HUES48 (cell line): ENCODE measurements around the gene SIRPD.

Experiments used
- H3K27ac ChIP-seq: one replicate; pipeline ENCODE4 v1.7.0; 2013; ENCODE audit warnings: low read depth, low read length, inconsistent platforms
- H3K27me3 ChIP-seq: 2 replicates; pipeline ENCODE4 v1.6.1; 2013; ENCODE audit warnings: mild to moderate bottlenecking, low read length; ENCODE audit not compliant: control insufficient read depth, insufficient read depth
- H3K36me3 ChIP-seq: 2 replicates; pipeline ENCODE4 v1.6.1; 2013; ENCODE audit warnings: low read length; ENCODE audit not compliant: control insufficient read depth, insufficient read depth
- H3K4me1 ChIP-seq: 2 replicates; pipeline ENCODE4 v1.6.1; 2013; ENCODE audit warnings: mild to moderate bottlenecking, low read length; ENCODE audit not compliant: control insufficient read depth, insufficient read depth
- H3K4me3 ChIP-seq: 2 replicates; pipeline ENCODE4 v1.5.1; 2013; ENCODE audit warnings: mild to moderate bottlenecking, low read depth, low read length
- H3K9ac ChIP-seq: 2 replicates; pipeline ENCODE4 v1.6.1; 2013; ENCODE audit warnings: mild to moderate bottlenecking, low read depth, low read length, moderate library complexity
- H3K9me3 ChIP-seq: 2 replicates; pipeline ENCODE4 v1.6.1; 2013; ENCODE audit warnings: low read length; ENCODE audit not compliant: control insufficient read depth, insufficient read depth

The SIRPD gene

DNA sequence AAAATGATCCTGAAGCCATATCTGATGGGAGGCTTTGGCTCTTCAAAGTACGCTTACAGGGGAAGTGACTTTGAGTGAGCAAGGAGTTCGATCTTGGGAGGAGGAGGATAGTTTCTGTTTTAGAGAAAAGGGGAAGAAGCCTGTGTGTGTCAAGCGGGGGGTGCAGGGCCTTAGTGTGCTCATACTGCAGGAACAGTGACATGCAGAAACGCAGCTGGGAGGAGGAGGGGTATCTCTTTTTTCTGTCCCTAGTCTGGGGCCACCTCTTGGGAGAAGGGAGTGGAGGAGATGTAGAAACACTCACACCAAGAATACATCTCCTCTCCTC, 19.8 kb downstream of the SIRPD start:
- H3K27ac ChIP-seq: no peak overlapping the region
- H3K36me3 ChIP-seq: no peaks in the 10 kb centered on the region
- no peaks in the 10 kb centered on the region for H3K27me3 ChIP-seq
- H3K4me1 ChIP-seq: 0 out of 2 replicates have a peak, but pooled peaks cover 3% of the 10 kb centered on the region
- H3K9me3 ChIP-seq: no peaks in the 10 kb centered on the region
- no peak overlapping the region for H3K4me3 ChIP-seq
- H3K9ac ChIP-seq: no peak overlapping the region

DNA sequence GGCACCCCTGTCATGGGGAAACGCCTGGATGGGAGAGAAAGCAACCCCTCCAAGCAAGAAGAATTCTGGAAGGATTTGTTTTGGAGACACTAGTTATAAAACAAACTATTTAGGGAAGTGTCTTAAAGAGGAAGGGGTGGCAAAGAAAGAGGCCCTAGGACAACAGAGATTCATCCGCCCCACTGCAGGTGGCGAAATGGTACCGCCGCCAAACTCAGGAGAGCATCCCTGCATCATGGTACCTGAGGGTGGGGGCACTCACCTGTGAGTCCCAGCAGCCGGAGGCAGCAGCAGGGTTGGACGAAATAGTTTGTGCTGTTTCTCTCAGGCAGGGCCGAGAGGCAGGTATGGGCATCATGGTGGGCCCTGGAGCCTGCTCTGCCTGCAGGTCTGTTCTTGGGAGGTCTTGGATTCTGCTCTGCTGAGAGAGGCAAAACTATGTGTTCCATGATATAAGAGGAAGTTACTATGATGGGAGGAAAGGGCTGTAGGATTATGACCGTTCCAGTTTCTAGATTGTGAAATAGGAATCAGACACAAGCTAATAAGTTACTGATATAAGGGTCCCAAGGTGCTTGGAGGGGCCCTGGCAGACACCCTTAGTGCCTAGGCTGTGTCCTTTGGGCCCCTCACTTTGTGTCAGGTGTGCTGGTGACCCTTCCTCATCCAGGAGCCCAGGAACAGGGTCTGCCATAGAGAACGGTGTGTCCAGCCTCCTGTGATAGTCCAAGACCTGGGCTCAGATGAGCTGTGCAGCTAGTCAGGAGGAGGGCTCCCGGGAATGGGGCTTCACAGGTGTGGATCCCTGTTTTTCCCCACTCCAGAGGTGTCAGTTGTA, 20.4 kb downstream of the SIRPD start:
- H3K4me1 ChIP-seq: 0 out of 2 replicates have a peak, but pooled peaks cover 3% of the 10 kb centered on the region
- H3K9ac ChIP-seq: no peak overlapping the region
- H3K9me3 ChIP-seq: no peaks in the 10 kb centered on the region
- H3K27me3 ChIP-seq: no peaks in the 10 kb centered on the region
- H3K36me3 ChIP-seq: no peaks in the 10 kb centered on the region
- no peak overlapping the region for H3K4me3 ChIP-seq
- H3K27ac ChIP-seq: no peak overlapping the region

GRCh38 chr20:1535420-1536175, 21.9 kb downstream of the SIRPD start:
- Histone ChIP-seq H3K27ac (no peak overlapping the region), H3K9me3 (no peaks in the 10 kb centered on the region), H3K4me3 (no peak overlapping the region), H3K27me3 (no peaks in the 10 kb centered on the region), H3K9ac (no peak overlapping the region), H3K36me3 (no peaks in the 10 kb centered on the region), H3K4me1 (0 out of 2 replicates have a peak, but pooled peaks cover 3% of the 10 kb centered on the region)

GRCh38 chr20:1534526-1534925, 23.0 kb downstream of the SIRPD start:
- Histone ChIP-seq H3K27me3 (no peaks in the 10 kb centered on the region), H3K27ac (no peak overlapping the region), H3K9me3 (no peaks in the 10 kb centered on the region), H3K4me3 (no peak overlapping the region), H3K36me3 (no peaks in the 10 kb centered on the region), H3K9ac (no peak overlapping the region), H3K4me1 (0 out of 2 replicates have a peak, but pooled peaks cover 3% of the 10 kb centered on the region)

GRCh38 chr20:1533059-1533458, 24.4 kb downstream of the SIRPD start:
- H3K9ac ChIP-seq: no peak overlapping the region
- H3K27ac ChIP-seq: no peak overlapping the region
- no peak overlapping the region for H3K4me3 ChIP-seq
- H3K36me3 ChIP-seq: no peaks in the 10 kb centered on the region
- no peaks in the 10 kb centered on the region for H3K27me3 ChIP-seq
- H3K9me3 ChIP-seq: no peaks in the 10 kb centered on the region
- H3K4me1 ChIP-seq: 0 out of 2 replicates have a peak, but pooled peaks cover 3% of the 10 kb centered on the region

DNA sequence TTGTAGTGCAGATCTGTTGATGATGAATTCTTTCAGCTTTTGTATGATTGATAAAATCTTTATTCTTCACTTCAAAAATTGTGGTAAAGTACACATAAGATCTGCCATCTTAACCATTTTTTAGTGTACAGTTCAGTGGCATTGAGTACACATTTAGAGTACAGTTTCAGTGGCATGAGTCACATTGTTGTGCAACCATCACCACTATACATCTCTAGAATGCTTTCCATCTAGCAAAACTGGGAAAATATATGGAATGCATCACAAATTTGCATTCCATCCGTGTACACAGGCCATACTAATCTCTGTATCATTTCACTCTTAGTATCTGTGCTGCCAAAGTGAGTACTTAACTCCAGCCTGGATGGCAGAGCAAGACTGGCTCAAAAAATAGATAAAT, 28.7 kb downstream of the SIRPD start:
- Histone ChIP-seq H3K4me1 (0 out of 2 replicates have a peak, but pooled peaks cover 3% of the 10 kb centered on the region), H3K9ac (no peak overlapping the region), H3K9me3 (no peaks in the 10 kb centered on the region), H3K27ac (no peak overlapping the region), H3K4me3 (no peak overlapping the region), H3K36me3 (no peaks in the 10 kb centered on the region), H3K27me3 (no peaks in the 10 kb centered on the region)

DNA sequence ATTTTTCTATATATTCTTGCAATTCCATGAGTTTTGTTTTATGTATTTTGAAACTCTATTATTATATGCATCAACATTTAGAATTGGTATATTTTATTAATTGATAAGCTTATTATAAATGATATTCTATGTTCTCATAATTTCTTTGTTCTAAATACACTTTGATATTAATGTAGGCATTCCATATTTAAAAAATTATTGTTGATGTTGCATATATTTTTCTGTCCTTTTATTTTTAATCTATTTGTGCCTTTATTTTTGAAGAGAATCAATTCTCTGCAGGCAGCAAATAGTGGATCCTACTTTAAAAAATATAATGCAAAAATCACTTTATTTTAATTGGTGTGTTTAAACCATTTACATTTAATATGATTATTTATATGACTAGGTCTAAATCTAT, 29.6 kb downstream of the SIRPD start:
- no peaks in the 10 kb centered on the region for H3K4me1 ChIP-seq
- H3K9ac ChIP-seq: no peak overlapping the region
- no peak overlapping the region for H3K27ac ChIP-seq
- H3K4me3 ChIP-seq: no peak overlapping the region
- no peaks in the 10 kb centered on the region for H3K36me3 ChIP-seq
- H3K27me3 ChIP-seq: no peaks in the 10 kb centered on the region
- no peaks in the 10 kb centered on the region for H3K9me3 ChIP-seq

DNA sequence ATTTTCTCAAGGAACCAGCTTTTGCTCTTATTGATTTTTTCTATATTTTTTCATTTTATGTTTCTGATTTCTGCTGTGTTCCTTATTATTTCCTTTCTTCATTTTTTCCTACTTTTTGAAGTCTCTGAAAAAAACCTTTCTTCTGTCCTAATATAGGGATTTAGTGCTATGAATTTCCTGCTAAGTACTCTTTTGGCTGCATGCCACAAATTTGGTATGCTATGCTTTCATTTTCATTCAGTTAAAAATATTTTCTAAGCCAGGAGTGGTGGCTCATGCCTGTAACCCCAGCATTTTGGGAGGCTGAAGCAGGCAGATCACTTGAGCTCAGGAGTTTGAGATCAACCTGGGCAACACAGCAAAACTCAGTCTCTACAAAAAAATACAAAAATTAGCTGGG, 30.6 kb downstream of the SIRPD start:
- no peak overlapping the region for H3K9ac ChIP-seq
- H3K27me3 ChIP-seq: no peaks in the 10 kb centered on the region
- H3K27ac ChIP-seq: no peak overlapping the region
- H3K4me3 ChIP-seq: no peak overlapping the region
- H3K36me3 ChIP-seq: no peaks in the 10 kb centered on the region
- no peaks in the 10 kb centered on the region for H3K9me3 ChIP-seq
- no peaks in the 10 kb centered on the region for H3K4me1 ChIP-seq

GRCh38 chr20:1526310-1526709, 31.2 kb downstream of the SIRPD start:
- Histone ChIP-seq H3K4me1 (no peaks in the 10 kb centered on the region), H3K36me3 (no peaks in the 10 kb centered on the region), H3K27ac (no peak overlapping the region), H3K4me3 (no peak overlapping the region), H3K9me3 (no peaks in the 10 kb centered on the region), H3K9ac (no peak overlapping the region), H3K27me3 (no peaks in the 10 kb centered on the region)

GRCh38 chr20:1524004-1524403, 33.5 kb downstream of the SIRPD start:
- no peak overlapping the region for H3K4me3 ChIP-seq
- H3K9ac ChIP-seq: no peak overlapping the region
- H3K4me1 ChIP-seq: no peaks in the 10 kb centered on the region
- H3K27ac ChIP-seq: no peak overlapping the region
- H3K9me3 ChIP-seq: no peaks in the 10 kb centered on the region
- no peaks in the 10 kb centered on the region for H3K36me3 ChIP-seq
- H3K27me3 ChIP-seq: no peaks in the 10 kb centered on the region

DNA sequence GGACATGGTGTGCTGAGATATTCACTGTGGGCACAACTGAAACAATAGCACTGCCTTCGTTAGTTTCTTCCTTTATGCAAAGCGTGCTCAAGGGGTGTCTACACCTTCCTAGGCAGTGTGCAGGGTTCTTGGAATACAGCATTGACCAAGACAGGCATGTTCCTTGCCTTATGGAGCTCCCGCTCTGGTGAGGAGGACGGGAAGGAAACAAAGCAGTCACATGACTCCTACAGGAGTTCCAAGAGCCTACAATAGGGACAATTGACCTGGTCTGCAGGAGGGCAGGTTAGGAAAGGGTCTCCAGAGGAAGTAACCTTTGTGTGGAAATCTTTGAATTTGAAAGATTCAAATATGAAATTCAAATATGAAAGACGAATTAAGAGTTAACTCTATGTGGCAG, 40.5 kb downstream of the SIRPD start:
- Histone ChIP-seq H3K27me3 (no peaks in the 10 kb centered on the region), H3K36me3 (no peaks in the 10 kb centered on the region), H3K9ac (no peak overlapping the region), H3K27ac (no peak overlapping the region), H3K4me3 (no peak overlapping the region), H3K4me1 (peaks cover 4% of the 10 kb centered on the region; the same call in 1 of the 2 replicates), H3K9me3 (no peaks in the 10 kb centered on the region)
